HG02642 (cell line): ENCODE data around the gene B3GAT3.
"Not testable (repeated sequence)": the region's sequence is repeated elsewhere in the genome, so short reads cannot be mapped to it uniquely, and the experiment has no call there.

Source experiments
- ATAC-seq: cut with Tn5 transposase; IDR thresholded peaks from one replicate; pipeline ENCODE4 v1.9.1; 2021; ENCODE audit warnings: mild to moderate bottlenecking; ENCODE audit not compliant: unreplicated experiment, poor library complexity

B3GAT3 gene

GRCh38 chr11:62585356-62585755, 36.4 kb downstream of the B3GAT3 start:
- not testable (repeated sequence) for ATAC-seq

GRCh38 chr11:62581735-62582134, 40.1 kb downstream of the B3GAT3 start:
- ATAC-seq, result not testable (repeated sequence)

GRCh38 chr11:62580959-62581715, 40.6 kb downstream of the B3GAT3 start:
- ATAC-seq, result no peak

GRCh38 chr11:62579252-62579651, 42.5 kb downstream of the B3GAT3 start:
- no peak for ATAC-seq

- ATAC-seq, result no peak
Measured at GRCh38 chr11:62578541-62578940, 43.2 kb downstream of the B3GAT3 start.

- no peak for ATAC-seq
Measured at GRCh38 chr11:62577046-62577714, 44.6 kb downstream of the B3GAT3 start.

GRCh38 chr11:62575837-62576236, 45.9 kb downstream of the B3GAT3 start:
- no peak for ATAC-seq

- ATAC-seq, result no peak
Measured at GRCh38 chr11:62575156-62575555, 46.6 kb downstream of the B3GAT3 start.

- peak; percentile 14 for ATAC-seq
Measured at GRCh38 chr11:62574363-62575071, 47.3 kb downstream of the B3GAT3 start.

GRCh38 chr11:62573592-62574362, 48.0 kb downstream of the B3GAT3 start, which contains the start of gene EEF1G:
Gene EEF1G (minus strand): TSS chr11:62573891. CDS start chr11:62573842, 49 bp downstream.
- ATAC-seq, result peak; percentile 92

- ATAC-seq, result peak; percentile 0
Measured at GRCh38 chr11:62573006-62573591, 48.7 kb downstream of the B3GAT3 start.

- ATAC-seq, result no peak
Measured at GRCh38 chr11:62572431-62572830, 49.4 kb downstream of the B3GAT3 start.

GRCh38 chr11:62571493-62571892, 50.3 kb downstream of the B3GAT3 start:
- ATAC-seq, result not testable (repeated sequence)

GRCh38 chr11:62570903-62571302, 50.9 kb downstream of the B3GAT3 start:
- ATAC-seq, result not testable (repeated sequence)

- no peak for ATAC-seq
Measured at GRCh38 chr11:62569611-62570010, 52.2 kb downstream of the B3GAT3 start.

- no peak for ATAC-seq
Measured at GRCh38 chr11:62567018-62567633, 54.7 kb downstream of the B3GAT3 start.

GRCh38 chr11:62566247-62566646, 55.5 kb downstream of the B3GAT3 start:
- ATAC-seq, result no peak
